A549 treated with Mapracorat at 1 μM for 4 hours (cell line): ENCODE data around the gene POU6F2. TPM values are rescaled to one million over a fixed set of nuclear protein-coding genes. Genes with fewer than 3 reads are reported as not detected.

Experiments used
- total RNA-seq: library from RNA; stranded (reverse); fragments of 200-300 nt; extraction: Qiagen RNA extraction; gene quantifications from 5 replicates; pipeline ENCODE4 v1.2.3, GENCODE V29; 2022

POU6F2 gene
- total RNA-seq = not detected in 5 replicates

GRCh38 chr7:38977685-38978084, at the start of gene POU6F2:
TSS of gene POU6F2 (plus strand) at chr7:38977909. CDS start at chr7:38977954, 45 bp downstream.

Other genes with a start within 250 kb of the POU6F2 start
- 17.9 to 28.0 TPM (median 25.6 TPM) in 5 replicates for gene VPS41, start 68.7 kb upstream of the POU6F2 start, total RNA-seq